Cardiac septum (tissue), 1 donor: Measurements from ENCODE around the gene ASGR2. TPM values are rescaled to one million over a fixed set of nuclear protein-coding genes. Genes with fewer than 3 reads are reported as not detected.
A peak's percentile ranks its signal among the peaks of the same experiment; 100 is the strongest.
"Not testable (repeated sequence)": the region's sequence is repeated elsewhere in the genome, so short reads cannot be mapped to it uniquely, and the experiment has no call there.

Experiments
- DNase-seq: peaks from one replicate; pipeline ENCODE4 v3.0.0-alpha.2; 2020; ENCODE audit warnings: low spot score
- intact Hi-C: fragments of 100-400 bp; cut with DNase I; formaldehyde crosslinking; loops from one replicate; pipeline ENCODE4 v1.14.0; 2022
- long read RNA-seq: library from polyadenylated mRNA; unstranded; transcript quantifications from one replicate; pipeline ENCODE4 v2.0.0, GENCODE V29; 2021
- total RNA-seq: library from RNA; stranded (reverse); fragmentation: NEBNext Ultra II Directional; extraction: Animal tissue kit (Norgen Biotek cat#: 25700); gene quantifications from one replicate; pipeline ENCODE4 v1.2.1, GENCODE V29; 2021
- donor health status: DM: no; HTN: no; CAD: no.

Gene ASGR2
- total RNA-seq: 0.24 TPM
- long read RNA-seq: 0 reads

- no peak for DNase-seq
- intact Hi-C loops: no loop called here
Observed at GRCh38 chr17:7114241-7114874, at the start of gene ASGR2. TSS of gene ASGR2 (minus strand) at chr17:7114822. CDS start at chr17:7114240, 582 bp downstream.

- intact Hi-C loops, DNase-seq: not testable (repeated sequence)
Observed at GRCh38 chr17:7159571-7159970, 44.9 kb upstream of the ASGR2 start.

- DNase-seq, intact Hi-C loops: not testable (repeated sequence)
Observed at GRCh38 chr17:7158424-7158823, 43.8 kb upstream of the ASGR2 start.

- DNase-seq: no peak
- intact Hi-C loops: no loop called here
Observed at GRCh38 chr17:7156342-7156940, 41.8 kb upstream of the ASGR2 start.

- intact Hi-C loops: no loop called here
- DNase-seq: no peak
Observed at GRCh38 chr17:7147772-7148171, 33.1 kb upstream of the ASGR2 start.

- intact Hi-C loops: no loop called here
- DNase-seq: no peak
Observed at GRCh38 chr17:7146115-7146514, 31.5 kb upstream of the ASGR2 start.

- intact Hi-C loops: no loop called here
- DNase-seq: no peak
Observed at GRCh38 chr17:7144213-7144612, 29.6 kb upstream of the ASGR2 start.

GRCh38 chr17:7141824-7142223 is 27.2 kb upstream of the ASGR2 start:
- DNase-seq: no peak
- intact Hi-C loops: no loop called here

GRCh38 chr17:7139400-7139799 is 24.8 kb upstream of the ASGR2 start:
- intact Hi-C loops: loop anchor here (10.0 kb wide), 1 partner anchor 225 kb away; no protein-coding TSS in a partner anchor
- no peak for DNase-seq

GRCh38 chr17:7138800-7139381 is 24.3 kb upstream of the ASGR2 start:
- intact Hi-C loops: loop anchor here (10.0 kb wide), 1 partner anchor 224 kb away; no protein-coding TSS in a partner anchor
- no peak for DNase-seq

- intact Hi-C loops: loop anchor here (10.0 kb wide), 1 partner anchor 223 kb away; no protein-coding TSS in a partner anchor
Observed at GRCh38 chr17:7137171-7137943, 22.7 kb upstream of the ASGR2 start.

GRCh38 chr17:7136266-7136877 is 21.8 kb upstream of the ASGR2 start:
- peak; percentile 81 for DNase-seq
- intact Hi-C loops: loop anchor here (10.0 kb wide), 1 partner anchor 222 kb away; no protein-coding TSS in a partner anchor

More at GRCh38 chr17:7137171-7137943, 22.7 kb upstream of the ASGR2 start:
- DNase-seq: no peak

GRCh38 chr17:7133916-7134315 is 19.3 kb upstream of the ASGR2 start:
- intact Hi-C loops: loop anchor here (2.0 to 10.0 kb wide), 2 partner anchors 81 to 219 kb away; no protein-coding TSS in a partner anchor
- no peak for DNase-seq

- intact Hi-C loops: loop anchor here (10.0 kb wide), 1 partner anchor 219 kb away; no protein-coding TSS in a partner anchor
- DNase-seq: no peak
Observed at GRCh38 chr17:7133424-7133823, 18.8 kb upstream of the ASGR2 start.

- intact Hi-C loops: loop anchor here (10.0 kb wide), 1 partner anchor 218 kb away; no protein-coding TSS in a partner anchor
Observed at GRCh38 chr17:7132511-7133094, 18.0 kb upstream of the ASGR2 start.

GRCh38 chr17:7131423-7131791 is 16.8 kb upstream of the ASGR2 start:
- intact Hi-C loops: loop anchor here (10.0 kb wide), 1 partner anchor 217 kb away; no protein-coding TSS in a partner anchor
- DNase-seq: no peak

More at GRCh38 chr17:7132511-7133094, 18.0 kb upstream of the ASGR2 start:
- no peak for DNase-seq

GRCh38 chr17:7130621-7131422 is 16.2 kb upstream of the ASGR2 start:
- intact Hi-C loops: loop anchor here (10.0 kb wide), 1 partner anchor 216 kb away; no protein-coding TSS in a partner anchor
- no peak for DNase-seq

- DNase-seq: no peak
- intact Hi-C loops: no loop called here
Observed at GRCh38 chr17:7129311-7129710, 14.7 kb upstream of the ASGR2 start.
